ENCODE data around the gene EAF2. TPM values are rescaled to one million over a fixed set of nuclear protein-coding genes. Genes with fewer than 3 reads are reported as not detected.

Gene EAF2
- total RNA-seq, 1 donor from 2014 or later: 2.7 TPM

GRCh38 chr3:121819236-121819635 lies 15.8 kb upstream of the EAF2 start:
- H3K4me1 Mint-ChIP-seq (ENCODE audit: low read depth): peaks cover 11% of the 10 kb centered on the region
- H3K27me3 Mint-ChIP-seq (ENCODE audit: low read depth): no peaks in the 10 kb centered on the region
- H3K36me3 Mint-ChIP-seq (ENCODE audit: low read depth): peaks cover 44% of the 10 kb centered on the region
- no peak overlapping the region for H3K27ac Mint-ChIP-seq (ENCODE audit: unreplicated experiment)
- no peak for DNase-seq (ENCODE audit: low spot score)
- TF ChIP-seq CTCF (IDR thresholded peaks at IDR 0.05): no peak
- peaks cover 29% of the 10 kb centered on the region for H3K9me3 Mint-ChIP-seq (ENCODE audit: low read depth)
- no peak overlapping the region for H3K4me3 Mint-ChIP-seq (ENCODE audit: unreplicated experiment)

GRCh38 chr3:121821421-121822199 lies 13.4 kb upstream of the EAF2 start:
- TF ChIP-seq CTCF (IDR thresholded peaks at IDR 0.05): no peak
- peaks cover 11% of the 10 kb centered on the region for H3K4me1 Mint-ChIP-seq (ENCODE audit: low read depth)
- no peak overlapping the region for H3K27ac Mint-ChIP-seq (ENCODE audit: unreplicated experiment)
- no peak for DNase-seq (ENCODE audit: low spot score)
- H3K4me3 Mint-ChIP-seq (ENCODE audit: unreplicated experiment): no peak overlapping the region
- H3K27me3 Mint-ChIP-seq (ENCODE audit: low read depth): no peaks in the 10 kb centered on the region
- peaks cover 17% of the 10 kb centered on the region for H3K9me3 Mint-ChIP-seq (ENCODE audit: low read depth)
- peaks cover 51% of the 10 kb centered on the region for H3K36me3 Mint-ChIP-seq (ENCODE audit: low read depth)

GRCh38 chr3:121822973-121823372 lies 12.0 kb upstream of the EAF2 start:
- Mint-ChIP-seq H3K27me3 (ENCODE audit: low read depth) (no peaks in the 10 kb centered on the region), H3K4me3 (ENCODE audit: unreplicated experiment) (no peak overlapping the region), H3K27ac (ENCODE audit: unreplicated experiment) (no peak overlapping the region), H3K9me3 (ENCODE audit: low read depth) (peaks cover 12% of the 10 kb centered on the region), H3K36me3 (ENCODE audit: low read depth) (peaks cover 46% of the 10 kb centered on the region), H3K4me1 (ENCODE audit: low read depth) (peaks cover 11% of the 10 kb centered on the region)
- no peak for TF ChIP-seq CTCF (IDR thresholded peaks at IDR 0.05)
- no peak for DNase-seq (ENCODE audit: low spot score)

- no peak for TF ChIP-seq CTCF (IDR thresholded peaks at IDR 0.05)
- Mint-ChIP-seq H3K4me1 (ENCODE audit: low read depth) (peaks cover 26% of the 10 kb centered on the region), H3K36me3 (ENCODE audit: low read depth) (peaks cover 2% of the 10 kb centered on the region), H3K9me3 (ENCODE audit: low read depth) (no peaks in the 10 kb centered on the region), H3K4me3 (ENCODE audit: unreplicated experiment) (peak overlapping the region; percentile 99), H3K27ac (ENCODE audit: unreplicated experiment) (peak overlapping the region; percentile 92), H3K27me3 (ENCODE audit: low read depth) (no peaks in the 10 kb centered on the region)
- DNase-seq (ENCODE audit: low spot score): no peak
These were observed 795 bp upstream of the EAF2 start for GRCh38 chr3:121834157-121834670.

- Mint-ChIP-seq H3K4me1 (ENCODE audit: low read depth) (peaks cover 26% of the 10 kb centered on the region), H3K27ac (ENCODE audit: unreplicated experiment) (peak overlapping the region; percentile 92), H3K36me3 (ENCODE audit: low read depth) (peaks cover 4% of the 10 kb centered on the region), H3K27me3 (ENCODE audit: low read depth) (no peaks in the 10 kb centered on the region), H3K4me3 (ENCODE audit: unreplicated experiment) (peak overlapping the region; percentile 99), H3K9me3 (ENCODE audit: low read depth) (no peaks in the 10 kb centered on the region)
- TF ChIP-seq CTCF (IDR thresholded peaks at IDR 0.05): no peak
- no peak for DNase-seq (ENCODE audit: low spot score)
These were observed 424 bp downstream of the EAF2 start for GRCh38 chr3:121835465-121835801.

Data from chondrocyte (in vitro differentiated cells).